HL-60 (cell line): ENCODE measurements around the gene TNPO1.

Source experiments
- DNase-seq, 2 experiments: peaks; one replicate each; pipeline ENCODE4 v3.0.0-alpha.2; 2010 to 2020; ENCODE audit warnings: low read depth in 1 of 2, low spot score in 1 of 2
- H3K27ac ChIP-seq: fragments of 250-450 bp; sonication (Bioruptor Pico); replicated peaks from 2 replicates; pipeline ENCODE4 v1.5.1; 2020; ENCODE audit warnings: mild to moderate bottlenecking, moderate library complexity
- H3K27me3 ChIP-seq: fragments of 250-450 bp; sonication (Bioruptor Pico); 2 replicates; pipeline ENCODE4 v1.5.1; 2021; ENCODE audit warnings: mild to moderate bottlenecking, moderate library complexity; ENCODE audit not compliant: insufficient read depth, poor library complexity, severe bottlenecking
- H3K4me3 ChIP-seq: replicated peaks from 2 replicates; pipeline ENCODE4 v1.5.1; 2011; ENCODE audit warnings: mild to moderate bottlenecking, control low read depth, low read length; ENCODE audit not compliant: insufficient read depth
- GABPA ChIP-seq: IDR thresholded peaks from 2 replicates; pipeline ENCODE4 v1.6.1; 2012; ENCODE audit warnings: low read depth
- POLR2AphosphoS5 ChIP-seq: IDR thresholded peaks from 2 replicates; pipeline ENCODE4 v1.6.1; 2012; ENCODE audit warnings: low read depth
- SPI1 ChIP-seq: IDR thresholded peaks from 2 replicates; pipeline ENCODE4 v1.6.1; 2012; ENCODE audit warnings: low read depth, mild to moderate bottlenecking, borderline replicate concordance
- TF ChIP-seq, protein P1 (sequence below): IDR thresholded peaks from 2 replicates; pipeline ENCODE4 v1.6.1; 2012; ENCODE audit warnings: low read depth; ENCODE audit not compliant: insufficient replicate concordance
- TF ChIP-seq, protein P2 (sequence below): IDR thresholded peaks from one replicate; pipeline ENCODE4 v1.5.1; 2011; ENCODE audit warnings: low read length, control low read depth, inconsistent platforms; ENCODE audit not compliant: insufficient read depth

TNPO1 gene

DNA sequence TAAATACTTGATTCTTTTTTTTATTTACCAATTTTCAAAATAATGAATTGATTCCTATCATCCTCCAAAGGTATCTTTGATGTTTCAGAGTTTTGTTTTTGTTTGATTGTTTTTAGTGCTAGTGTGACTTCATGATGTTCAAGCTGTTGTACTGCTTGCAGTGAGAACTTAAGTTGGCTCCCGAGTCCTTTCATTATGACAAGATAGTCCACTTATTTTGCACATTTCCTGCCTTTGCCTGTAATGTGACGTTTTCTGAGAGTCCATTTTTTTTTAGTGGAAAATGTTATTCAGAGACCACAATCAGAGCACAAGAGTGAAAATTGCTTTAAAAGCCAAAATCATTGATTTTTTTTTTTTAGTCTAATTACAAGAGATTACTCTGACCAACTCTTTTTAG is 79.3 kb downstream of the TNPO1 start:
- TF ChIP-seq POLR2AphosphoS5 = no peak
- TF ChIP-seq GABPA = no peak
- TF ChIP-seq, protein P1, sequence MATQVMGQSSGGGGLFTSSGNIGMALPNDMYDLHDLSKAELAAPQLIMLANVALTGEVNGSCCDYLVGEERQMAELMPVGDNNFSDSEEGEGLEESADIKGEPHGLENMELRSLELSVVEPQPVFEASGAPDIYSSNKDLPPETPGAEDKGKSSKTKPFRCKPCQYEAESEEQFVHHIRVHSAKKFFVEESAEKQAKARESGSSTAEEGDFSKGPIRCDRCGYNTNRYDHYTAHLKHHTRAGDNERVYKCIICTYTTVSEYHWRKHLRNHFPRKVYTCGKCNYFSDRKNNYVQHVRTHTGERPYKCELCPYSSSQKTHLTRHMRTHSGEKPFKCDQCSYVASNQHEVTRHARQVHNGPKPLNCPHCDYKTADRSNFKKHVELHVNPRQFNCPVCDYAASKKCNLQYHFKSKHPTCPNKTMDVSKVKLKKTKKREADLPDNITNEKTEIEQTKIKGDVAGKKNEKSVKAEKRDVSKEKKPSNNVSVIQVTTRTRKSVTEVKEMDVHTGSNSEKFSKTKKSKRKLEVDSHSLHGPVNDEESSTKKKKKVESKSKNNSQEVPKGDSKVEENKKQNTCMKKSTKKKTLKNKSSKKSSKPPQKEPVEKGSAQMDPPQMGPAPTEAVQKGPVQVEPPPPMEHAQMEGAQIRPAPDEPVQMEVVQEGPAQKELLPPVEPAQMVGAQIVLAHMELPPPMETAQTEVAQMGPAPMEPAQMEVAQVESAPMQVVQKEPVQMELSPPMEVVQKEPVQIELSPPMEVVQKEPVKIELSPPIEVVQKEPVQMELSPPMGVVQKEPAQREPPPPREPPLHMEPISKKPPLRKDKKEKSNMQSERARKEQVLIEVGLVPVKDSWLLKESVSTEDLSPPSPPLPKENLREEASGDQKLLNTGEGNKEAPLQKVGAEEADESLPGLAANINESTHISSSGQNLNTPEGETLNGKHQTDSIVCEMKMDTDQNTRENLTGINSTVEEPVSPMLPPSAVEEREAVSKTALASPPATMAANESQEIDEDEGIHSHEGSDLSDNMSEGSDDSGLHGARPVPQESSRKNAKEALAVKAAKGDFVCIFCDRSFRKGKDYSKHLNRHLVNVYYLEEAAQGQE = no peak
- no peak overlapping the region for H3K27ac ChIP-seq
- no peaks in the 10 kb centered on the region for H3K27me3 ChIP-seq
- no peak overlapping the region for H3K4me3 ChIP-seq
- no peak for DNase-seq

DNA sequence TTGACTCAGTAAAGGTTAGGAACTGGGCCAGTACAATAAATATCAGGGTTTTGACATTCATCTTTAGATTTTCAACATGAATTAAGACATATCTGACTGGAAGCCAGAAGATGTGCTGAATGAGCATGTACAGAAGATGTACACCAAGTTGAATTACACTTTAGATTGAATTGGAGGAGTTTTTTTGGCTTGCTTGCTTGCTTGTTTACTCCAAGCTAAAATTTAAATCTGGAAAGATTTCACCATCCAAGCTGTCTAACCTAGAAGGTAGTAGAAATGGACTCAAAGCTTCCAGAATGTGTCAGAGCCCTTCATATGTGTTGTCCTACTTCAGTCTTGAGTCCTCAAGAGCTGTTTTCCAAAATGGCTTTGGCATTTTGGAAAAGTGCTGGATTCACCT is 90.3 kb downstream of the TNPO1 start:
- Histone ChIP-seq H3K27me3 (no peaks in the 10 kb centered on the region), H3K27ac (no peak overlapping the region), H3K4me3 (no peak overlapping the region)
- DNase-seq = no peak
- TF ChIP-seq, protein P2, sequence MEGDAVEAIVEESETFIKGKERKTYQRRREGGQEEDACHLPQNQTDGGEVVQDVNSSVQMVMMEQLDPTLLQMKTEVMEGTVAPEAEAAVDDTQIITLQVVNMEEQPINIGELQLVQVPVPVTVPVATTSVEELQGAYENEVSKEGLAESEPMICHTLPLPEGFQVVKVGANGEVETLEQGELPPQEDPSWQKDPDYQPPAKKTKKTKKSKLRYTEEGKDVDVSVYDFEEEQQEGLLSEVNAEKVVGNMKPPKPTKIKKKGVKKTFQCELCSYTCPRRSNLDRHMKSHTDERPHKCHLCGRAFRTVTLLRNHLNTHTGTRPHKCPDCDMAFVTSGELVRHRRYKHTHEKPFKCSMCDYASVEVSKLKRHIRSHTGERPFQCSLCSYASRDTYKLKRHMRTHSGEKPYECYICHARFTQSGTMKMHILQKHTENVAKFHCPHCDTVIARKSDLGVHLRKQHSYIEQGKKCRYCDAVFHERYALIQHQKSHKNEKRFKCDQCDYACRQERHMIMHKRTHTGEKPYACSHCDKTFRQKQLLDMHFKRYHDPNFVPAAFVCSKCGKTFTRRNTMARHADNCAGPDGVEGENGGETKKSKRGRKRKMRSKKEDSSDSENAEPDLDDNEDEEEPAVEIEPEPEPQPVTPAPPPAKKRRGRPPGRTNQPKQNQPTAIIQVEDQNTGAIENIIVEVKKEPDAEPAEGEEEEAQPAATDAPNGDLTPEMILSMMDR = no peak
- TF ChIP-seq SPI1 (no peak), GABPA (no peak), POLR2AphosphoS5 (no peak)
- TF ChIP-seq, protein P1 = no peak

DNA sequence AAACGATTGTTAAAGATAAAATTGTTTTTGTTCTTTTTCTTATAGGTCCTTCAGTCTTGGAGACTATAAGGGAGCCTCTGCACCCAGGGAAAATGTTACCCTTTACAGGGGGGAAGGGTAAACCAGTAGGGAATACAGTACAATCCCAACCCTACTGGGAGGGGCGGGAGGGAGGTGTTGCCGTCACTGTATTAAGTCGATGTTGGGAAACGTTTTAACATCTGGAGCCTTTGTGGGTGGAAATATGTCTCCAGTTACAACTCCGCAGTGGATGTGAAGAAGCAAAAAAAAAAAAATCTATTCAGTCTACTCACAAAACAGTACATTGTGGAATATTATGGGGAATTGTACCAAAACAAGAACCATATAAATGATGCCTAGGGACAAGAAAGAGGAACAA is 92.2 kb downstream of the TNPO1 start:
- H3K4me3 ChIP-seq = no peak overlapping the region
- DNase-seq = no peak
- no peak overlapping the region for H3K27ac ChIP-seq
- TF ChIP-seq SPI1 (no peak), GABPA (no peak), POLR2AphosphoS5 (no peak)
- TF ChIP-seq, protein P1 = no peak
- TF ChIP-seq, protein P2 = no peak
- H3K27me3 ChIP-seq = no peaks in the 10 kb centered on the region
